H1 (cell line): ENCODE results near the gene GNG7. TPM values are rescaled to one million over a fixed set of nuclear protein-coding genes. Genes with fewer than 3 reads are reported as not detected.

Experiments used
- CEBPB ChIP-seq: IDR thresholded peaks from 2 replicates; pipeline ENCODE4 v1.6.1; 2012; ENCODE audit warnings: low read depth, low read length
- CHD1 ChIP-seq: IDR thresholded peaks from 2 replicates; pipeline ENCODE4 v1.6.1; 2012; ENCODE audit warnings: low read depth, low read length, improper control_type of control experiment
- EGR1 ChIP-seq: IDR thresholded peaks from 2 replicates; pipeline ENCODE4 v1.6.1; 2011; ENCODE audit warnings: low read depth, low read length, borderline replicate concordance
- POU5F1 ChIP-seq: IDR thresholded peaks from 2 replicates; pipeline ENCODE4 v1.6.1; 2011; ENCODE audit warnings: low read depth, mild to moderate bottlenecking, low read length, moderate library complexity
- RAD21 ChIP-seq, 2 experiments: IDR thresholded peaks in 1 of 2; conservative IDR thresholded peaks in 1 of 2; 2 replicates each; pipeline ENCODE4 v1.6.1; 2011; ENCODE audit warnings: low read depth in 2 of 2, low read length in 2 of 2, improper control_type of control experiment in 1 of 2, inconsistent platforms in 1 of 2, mild to moderate bottlenecking in 1 of 2, moderate library complexity in 1 of 2
- RBBP5 ChIP-seq: IDR thresholded peaks from 2 replicates; pipeline ENCODE4 v1.7.1; 2012; ENCODE audit warnings: low read depth, mild to moderate bottlenecking, inconsistent platforms, low read length, moderate library complexity, borderline replicate concordance
- SP4 ChIP-seq: IDR thresholded peaks from 2 replicates; pipeline ENCODE4 v1.6.1; 2012; ENCODE audit warnings: low read length, inconsistent platforms
- SRF ChIP-seq: IDR thresholded peaks from 2 replicates; pipeline ENCODE4 v1.6.1; 2011; ENCODE audit warnings: mild to moderate bottlenecking, low read depth, low read length, moderate library complexity
- SUZ12 ChIP-seq: fragments of 200-600 bp; sonication (generic); IDR thresholded peaks from 2 replicates; pipeline ENCODE4 v1.6.1; 2012; ENCODE audit warnings: mild to moderate bottlenecking, inconsistent platforms, low read length, moderate library complexity, mixed read lengths
- polyA plus RNA-seq, 7 experiments: library from polyadenylated mRNA; depleted of rRNA in 3 of 7; stranded (reverse) in 5 of 7; unstranded in 2 of 7; fragments of >200 nt in 5 of 7; fragments of 200-250 nt in 2 of 7; gene quantifications; 1 replicate in 5 of 7; 2 replicates in 1 of 7; 4 replicates in 1 of 7; pipeline versions ENCODE4 v1.2.1 to v1.2.3, GENCODE V29; 2011 to 2013; ENCODE audit warnings: missing spikeins in 2 of 7, mixed read lengths in 2 of 7
- total RNA-seq: library from RNA; stranded (reverse); fragmentation: NEBNext Ultra II Directional; extraction: Animal tissue kit (Norgen Biotek cat#: 25700); gene quantifications from 2 replicates; pipeline ENCODE4 v1.2.1, GENCODE V29; 2021
- TF ChIP-seq, protein P1 (sequence below): IDR thresholded peaks from 2 replicates; pipeline ENCODE4 v1.6.1; 2012; ENCODE audit warnings: inconsistent platforms
- TF ChIP-seq, protein P2 (sequence below): IDR thresholded peaks from 2 replicates; pipeline ENCODE4 v1.6.1; 2012; ENCODE audit warnings: inconsistent platforms

The GNG7 gene
- total and polyA plus RNA-seq, 2 of the 8 experiments (the other 6 are each of a cell fraction or from before 2014, with no cell fraction given) = 2.8 to 7.8 TPM

DNA sequence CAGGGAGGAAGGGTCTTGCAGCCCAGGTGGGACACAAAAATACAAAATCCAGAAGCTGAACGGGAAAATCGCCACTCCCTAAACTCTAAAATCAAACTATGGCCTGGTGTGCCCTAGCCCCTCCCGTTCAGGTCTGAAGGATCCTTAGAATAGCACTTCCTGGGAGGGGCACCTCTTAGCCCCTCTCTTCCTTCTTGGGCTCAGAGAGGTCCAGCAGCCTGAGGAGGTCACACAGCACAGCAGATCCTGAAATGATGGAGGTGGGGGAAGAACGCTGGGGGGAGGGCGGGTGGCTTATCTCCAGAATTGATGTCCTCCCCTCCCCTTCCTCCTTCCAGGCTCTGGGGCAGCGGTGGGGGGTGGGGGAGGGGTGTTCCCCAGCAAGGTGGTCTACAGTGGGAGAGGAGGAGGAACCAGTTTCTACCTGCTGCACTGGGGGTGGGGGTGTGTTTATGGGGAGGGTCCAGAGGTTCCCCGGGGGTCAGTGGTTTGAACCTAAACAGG is 16.8 kb upstream of the GNG7 start (continued):
- TF ChIP-seq RAD21 (IDR thresholded peaks at IDR 0.05 in 1 of 2, conservative IDR thresholded peaks at IDR 0.05 in 1 of 2; ENCODE audit: low read depth in 2 of 2, low read length in 2 of 2) = no peak
- no peak for TF ChIP-seq CHD1
- no peak for TF ChIP-seq RBBP5
- no peak for TF ChIP-seq CEBPB
- no peak for TF ChIP-seq SP4
- no peak for TF ChIP-seq SRF
- TF ChIP-seq, protein P1, sequence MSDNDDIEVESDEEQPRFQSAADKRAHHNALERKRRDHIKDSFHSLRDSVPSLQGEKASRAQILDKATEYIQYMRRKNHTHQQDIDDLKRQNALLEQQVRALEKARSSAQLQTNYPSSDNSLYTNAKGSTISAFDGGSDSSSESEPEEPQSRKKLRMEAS = no peak
- no peak for TF ChIP-seq POU5F1
- no peak for TF ChIP-seq EGR1
- no peak for TF ChIP-seq SUZ12
- TF ChIP-seq, protein P2, sequence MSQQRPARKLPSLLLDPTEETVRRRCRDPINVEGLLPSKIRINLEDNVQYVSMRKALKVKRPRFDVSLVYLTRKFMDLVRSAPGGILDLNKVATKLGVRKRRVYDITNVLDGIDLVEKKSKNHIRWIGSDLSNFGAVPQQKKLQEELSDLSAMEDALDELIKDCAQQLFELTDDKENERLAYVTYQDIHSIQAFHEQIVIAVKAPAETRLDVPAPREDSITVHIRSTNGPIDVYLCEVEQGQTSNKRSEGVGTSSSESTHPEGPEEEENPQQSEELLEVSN = no peak
